PFSK-1 (cell line): ENCODE data around the gene CYBRD1.

Source experiments
- POLR2AphosphoS5 ChIP-seq: IDR thresholded peaks from 2 replicates; pipeline ENCODE4 v1.6.1; 2012; ENCODE audit warnings: low read depth, mild to moderate bottlenecking, control low read depth, low read length, moderate library complexity
- SIN3A ChIP-seq: IDR thresholded peaks from 2 replicates; pipeline ENCODE4 v1.6.1; 2012; ENCODE audit warnings: mild to moderate bottlenecking, low read length, moderate library complexity, borderline replicate concordance; ENCODE audit not compliant: insufficient read depth
- TAF1 ChIP-seq: IDR thresholded peaks from 2 replicates; pipeline ENCODE4 v1.6.1; 2012; ENCODE audit warnings: low read length, control low read depth, borderline replicate concordance; ENCODE audit not compliant: insufficient read depth

GRCh38 chr2:171512014-171512413 lies 10.3 kb upstream of the CYBRD1 start:
- TF ChIP-seq TAF1: no peak
- no peak for TF ChIP-seq SIN3A
- no peak for TF ChIP-seq POLR2AphosphoS5
